NCI-H1930 (cell line): ENCODE results near the gene GJB6.

Experiments
- DNase-seq, 2 experiments: peaks; one replicate each; lab custom pipeline; 2025; lab: John Stamatoyannopoulos, UW

GJB6 gene

DNA sequence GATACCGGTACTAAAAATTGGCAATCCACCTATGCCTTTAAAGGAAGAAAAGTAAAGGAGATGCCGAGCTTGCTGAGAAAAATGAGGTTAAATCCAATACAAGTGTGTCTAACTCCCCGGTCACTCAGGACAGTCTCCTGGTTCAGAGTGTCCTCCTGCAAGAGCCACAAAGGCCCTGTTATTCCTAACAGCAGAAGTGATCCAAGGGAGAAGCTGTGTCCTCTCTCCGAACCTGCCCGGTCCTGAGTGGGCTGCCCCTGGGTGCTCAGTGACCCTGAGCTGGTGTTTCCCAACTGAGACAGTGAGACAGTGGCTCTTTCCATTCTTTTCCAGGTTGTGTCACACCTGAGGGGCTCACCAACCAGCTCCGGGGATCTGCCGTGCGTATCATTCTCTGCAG, 4.8 kb downstream of the GJB6 start:
- no peak for DNase-seq

DNA sequence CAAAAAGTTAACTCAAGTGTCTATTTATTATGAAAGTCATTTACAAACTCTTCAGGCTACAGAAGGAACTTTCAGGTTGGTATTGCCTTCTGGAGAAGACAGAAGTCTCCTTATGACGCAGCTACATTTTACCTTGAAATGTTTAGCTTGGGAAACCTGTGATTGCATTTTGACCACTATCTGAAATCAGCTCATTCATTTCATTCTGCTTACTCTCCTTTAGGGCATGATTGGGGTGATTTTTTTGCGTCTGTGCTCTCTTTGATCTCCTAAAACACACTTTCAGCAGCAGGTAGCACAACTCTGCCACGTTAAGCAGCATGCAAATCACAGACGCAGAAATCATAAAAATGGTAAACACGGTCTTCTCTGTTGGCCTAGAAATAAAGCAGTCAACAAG, 9.6 kb downstream of the GJB6 start:
- DNase-seq = no peak

DNA sequence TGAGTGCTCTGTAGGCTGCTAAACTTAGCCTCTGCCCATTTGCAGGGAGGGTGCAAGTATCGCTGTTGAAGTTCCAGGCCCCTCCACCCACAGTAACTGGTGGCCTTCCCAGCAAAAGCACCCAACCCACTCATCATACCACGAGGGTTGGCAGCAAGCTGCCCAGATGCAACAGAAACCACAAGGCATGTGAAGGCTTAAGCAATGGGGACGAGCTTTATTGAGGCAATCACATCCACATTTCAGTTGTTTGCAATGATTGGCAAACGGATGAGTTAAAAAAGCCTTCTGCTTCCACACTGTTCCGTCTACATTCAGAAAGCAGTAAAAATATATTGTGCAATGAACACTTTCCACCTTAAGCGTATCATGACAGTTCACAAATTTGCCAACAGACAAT, 10.3 kb downstream of the GJB6 start:
- DNase-seq = no peak

DNA sequence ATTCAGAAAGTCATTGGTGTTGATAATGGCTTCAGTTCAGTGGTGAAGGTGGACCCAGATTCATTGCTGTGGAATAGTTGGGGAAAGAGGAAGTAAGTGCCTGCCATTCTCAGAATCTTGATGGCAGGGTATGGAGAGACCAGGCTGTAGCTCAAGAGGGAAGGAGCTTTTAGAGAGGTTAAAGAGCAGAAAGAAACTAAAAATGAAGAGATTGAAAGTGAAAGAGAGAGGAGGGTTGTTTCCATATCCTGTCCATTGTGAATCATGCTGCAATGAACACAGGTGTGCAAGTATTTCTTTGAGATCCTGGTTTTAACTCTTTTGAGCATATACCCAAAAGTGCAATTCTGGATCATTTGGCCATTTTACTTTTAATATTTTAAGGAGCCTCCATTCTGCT, 12.5 kb downstream of the GJB6 start:
- no peak for DNase-seq

DNA sequence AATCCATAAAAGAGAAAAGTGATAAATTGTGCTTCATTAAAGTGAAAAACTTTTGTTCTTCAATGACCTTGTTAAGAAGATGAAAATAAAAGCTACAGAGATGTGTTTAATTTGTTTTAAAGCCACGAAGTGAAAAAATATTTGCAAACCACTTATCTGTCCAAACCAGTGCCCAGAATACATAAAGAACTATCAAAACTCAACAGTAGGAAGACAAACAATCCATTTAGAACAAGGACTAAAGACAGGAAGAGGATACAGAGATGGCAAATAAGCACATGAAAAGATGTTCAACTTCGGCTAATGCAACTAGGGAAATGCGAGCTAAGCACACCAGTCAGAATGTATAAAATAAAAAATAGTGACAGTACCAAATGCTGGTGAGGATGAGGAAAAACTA, 15.0 kb downstream of the GJB6 start:
- peak in 1 of 2 experiments; percentile 21 for DNase-seq

DNA sequence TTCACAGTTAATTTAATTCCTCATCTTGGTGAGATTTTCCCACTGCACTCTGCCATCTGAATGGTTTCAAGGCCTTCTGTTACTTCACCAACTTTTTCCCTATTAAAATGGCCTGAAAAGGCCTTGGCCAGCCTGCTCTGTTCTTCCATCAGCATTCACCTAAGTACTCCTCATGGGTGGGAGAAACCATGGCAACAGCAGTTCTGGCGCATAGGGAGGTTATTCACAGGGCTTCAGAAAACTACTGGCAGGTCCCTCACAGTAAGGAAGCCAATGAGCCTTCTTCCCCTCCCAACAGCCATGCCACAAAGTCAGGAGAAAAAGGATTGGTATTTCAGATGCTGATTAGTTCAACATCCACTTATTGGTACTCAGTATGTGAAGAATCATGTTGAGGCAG, 22.2 kb downstream of the GJB6 start:
- no peak for DNase-seq

DNA sequence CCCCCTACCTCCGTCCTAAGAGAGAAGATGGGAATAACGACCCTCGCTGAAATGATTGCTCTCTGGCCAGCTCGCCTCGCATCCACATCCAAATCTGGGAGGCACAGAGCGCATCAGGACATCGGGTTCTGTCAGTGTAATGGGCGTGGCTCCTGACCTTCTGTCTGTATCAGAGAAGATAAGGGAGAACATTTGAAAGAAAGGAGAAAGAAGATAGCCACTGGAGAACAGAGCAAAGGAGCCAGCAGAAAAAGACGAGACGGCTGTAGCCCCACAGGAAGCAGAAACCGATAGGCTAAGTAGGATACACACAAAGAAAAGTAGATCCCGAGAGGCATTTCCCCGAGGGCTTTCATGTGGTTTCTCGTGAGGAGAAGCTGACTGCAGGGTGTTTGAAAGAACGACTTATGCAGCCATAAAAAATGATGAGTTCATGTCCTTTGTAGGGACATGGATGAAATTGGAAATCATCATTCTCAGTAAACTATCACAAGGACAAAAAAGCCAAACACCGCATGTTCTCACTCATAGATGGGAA, 25.4 kb downstream of the GJB6 start:
- no peak for DNase-seq

DNA sequence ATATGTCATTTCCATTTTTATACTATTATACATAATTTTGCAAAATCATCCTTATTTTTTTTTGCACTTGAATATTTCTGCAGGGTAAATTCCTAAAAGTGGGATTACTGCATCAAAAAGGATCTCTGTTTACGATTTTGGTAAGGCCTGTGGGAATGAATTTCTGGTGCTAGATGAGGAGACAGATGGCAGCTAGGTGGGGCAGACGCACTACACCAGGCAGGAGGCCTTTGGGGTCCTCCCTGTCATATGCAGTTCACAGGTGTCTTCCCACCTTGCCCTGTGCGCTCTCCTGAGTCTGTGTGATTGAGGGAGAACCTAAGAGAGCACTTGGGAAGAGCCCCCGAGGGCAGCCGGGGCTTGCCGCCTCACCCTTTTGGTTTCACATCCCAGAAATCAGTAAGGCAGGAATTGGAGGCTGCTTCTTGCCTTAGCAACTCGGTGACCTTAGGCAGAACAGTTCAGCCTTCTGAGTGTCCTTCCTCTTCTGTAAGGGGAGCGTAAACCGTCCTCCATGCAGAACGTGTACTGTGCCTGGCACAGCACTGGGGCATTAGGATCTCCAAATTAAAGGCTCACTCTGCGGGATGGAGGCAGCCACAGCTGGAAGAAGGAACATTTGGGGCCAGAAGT, 25.9 kb downstream of the GJB6 start:
- no peak for DNase-seq

DNA sequence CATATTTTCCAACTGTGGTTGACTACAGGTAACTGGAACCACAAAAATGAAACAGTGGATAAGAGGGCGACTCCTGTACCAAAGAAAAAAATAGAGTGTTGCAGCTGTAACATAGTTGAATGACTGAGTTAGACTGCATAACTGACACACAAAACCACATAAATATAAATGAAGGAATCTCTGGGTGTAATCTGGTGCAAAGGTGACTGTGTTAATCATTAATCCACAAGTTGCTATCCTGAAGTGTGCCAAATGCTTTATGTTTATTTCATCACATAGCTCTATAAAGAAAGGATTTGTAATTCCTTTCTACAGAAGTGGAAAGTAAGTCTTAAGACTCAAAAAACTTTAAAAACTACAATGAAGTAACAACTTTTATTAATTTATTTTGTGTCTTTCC, 33.3 kb downstream of the GJB6 start:
- DNase-seq = no peak

DNA sequence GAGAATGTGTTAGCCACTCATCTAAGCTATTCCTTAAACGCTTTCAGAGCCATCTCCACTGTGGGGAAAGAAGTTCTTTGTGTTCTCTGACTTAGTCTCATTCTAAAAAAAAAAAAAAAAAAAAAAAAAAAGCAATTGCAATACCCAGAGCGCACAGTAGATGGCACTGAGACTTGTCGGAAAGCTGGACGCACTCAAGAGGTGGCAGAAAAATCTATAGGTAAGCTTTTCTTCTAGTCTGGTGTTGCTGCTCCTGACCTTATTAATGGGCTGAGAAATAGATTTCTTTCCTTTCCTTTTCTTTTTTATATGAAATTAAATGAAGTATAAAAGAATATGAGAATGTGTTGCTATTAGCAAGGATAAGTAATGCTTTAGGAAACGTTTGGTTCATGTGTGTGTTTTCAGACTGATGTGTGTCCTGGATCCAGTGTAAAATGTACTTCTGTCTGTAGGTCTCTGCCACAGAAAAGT, 34.7 kb downstream of the GJB6 start:
- peak; percentile 31 to 48 for DNase-seq

DNA sequence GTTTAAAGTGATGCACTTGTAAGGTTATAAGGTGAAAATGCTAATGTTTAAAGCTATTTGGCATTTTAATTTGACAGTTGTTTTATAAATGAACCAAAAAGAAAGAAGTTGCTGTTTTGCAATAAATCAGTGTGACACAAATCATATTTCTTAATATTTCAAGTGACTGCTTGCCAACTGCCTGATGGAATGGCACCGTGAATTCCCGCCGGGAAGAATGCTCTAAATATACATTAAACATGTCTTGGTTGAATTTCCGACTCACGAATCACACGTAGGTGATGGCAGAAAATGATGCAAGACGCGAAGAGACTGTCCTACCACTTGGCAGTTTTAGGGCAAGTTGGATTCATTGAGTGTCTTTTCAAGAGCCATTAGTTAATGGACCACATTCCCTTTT, 36.3 kb downstream of the GJB6 start:
- DNase-seq = no peak

DNA sequence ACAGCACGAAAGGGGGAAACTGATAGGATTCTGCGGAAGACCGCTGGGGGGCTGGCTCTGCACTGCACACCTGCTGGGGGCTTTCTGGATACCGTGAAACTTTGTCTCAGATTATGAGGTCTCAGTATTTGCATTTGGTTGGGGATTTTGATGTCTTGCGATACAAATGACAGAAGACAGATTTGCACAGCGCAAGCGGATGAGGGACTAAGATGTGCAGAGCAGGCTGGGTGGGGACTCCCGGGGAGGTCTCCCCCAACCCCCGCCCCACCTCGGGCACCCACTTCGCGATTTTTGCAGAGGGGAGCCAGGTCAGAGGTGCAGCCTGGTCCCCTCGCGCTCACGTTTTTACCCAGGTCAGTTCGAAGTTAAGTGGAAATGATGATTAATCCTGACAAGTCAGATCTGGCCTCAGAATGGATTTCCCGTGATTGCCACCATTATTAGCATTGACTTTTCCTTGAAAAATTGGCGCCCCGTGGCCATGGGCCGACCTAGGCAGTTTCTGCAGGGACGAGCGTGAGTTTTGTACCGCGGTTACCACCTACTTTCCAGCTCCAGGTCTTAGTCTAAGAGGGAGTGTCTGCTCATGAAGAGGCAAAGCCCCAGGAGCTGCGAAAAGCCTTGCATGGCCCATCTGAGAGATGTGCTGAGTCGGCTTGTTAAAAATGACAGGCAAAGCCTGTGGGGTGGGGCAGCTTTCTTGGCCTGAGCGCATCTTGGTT, 38.0 kb downstream of the GJB6 start:
- no peak for DNase-seq

DNA sequence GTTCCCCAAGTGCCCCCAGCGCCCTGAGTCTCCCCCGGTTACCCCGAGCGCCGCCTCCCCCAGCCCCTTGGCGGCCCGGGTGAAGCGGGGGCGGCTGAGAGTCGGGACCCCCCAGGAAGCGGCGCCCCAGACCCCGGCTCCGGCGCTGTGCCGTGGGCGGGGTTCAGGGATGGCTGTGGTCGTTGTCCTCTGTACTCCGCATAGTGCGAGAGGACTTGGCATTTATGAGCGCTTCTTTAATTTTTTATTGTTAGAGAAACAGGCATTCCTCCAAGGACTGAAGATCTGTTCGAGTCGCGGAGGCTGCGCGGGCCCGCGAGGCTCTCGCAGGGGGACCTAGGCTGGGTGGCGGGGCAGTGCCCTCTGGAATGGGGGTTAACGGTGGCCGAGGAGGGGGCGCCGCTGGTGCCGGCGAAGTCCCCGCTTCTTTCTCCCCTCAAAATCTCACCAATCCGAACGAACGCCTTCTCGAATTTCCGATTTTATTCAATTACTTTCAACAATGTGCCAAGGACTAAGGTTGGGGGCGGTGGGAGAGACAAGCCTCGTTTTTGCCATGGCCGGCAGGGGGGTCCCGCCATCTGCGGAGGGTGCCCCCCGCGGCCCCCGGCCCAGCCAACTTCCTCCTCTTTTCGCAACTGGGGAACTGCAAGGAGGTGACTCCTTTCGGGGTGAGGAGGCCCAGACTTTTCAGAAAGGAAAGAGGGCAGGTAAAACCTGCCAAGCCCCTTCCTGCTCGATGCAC, 38.8 kb downstream of the GJB6 start:
- DNase-seq = no peak

DNA sequence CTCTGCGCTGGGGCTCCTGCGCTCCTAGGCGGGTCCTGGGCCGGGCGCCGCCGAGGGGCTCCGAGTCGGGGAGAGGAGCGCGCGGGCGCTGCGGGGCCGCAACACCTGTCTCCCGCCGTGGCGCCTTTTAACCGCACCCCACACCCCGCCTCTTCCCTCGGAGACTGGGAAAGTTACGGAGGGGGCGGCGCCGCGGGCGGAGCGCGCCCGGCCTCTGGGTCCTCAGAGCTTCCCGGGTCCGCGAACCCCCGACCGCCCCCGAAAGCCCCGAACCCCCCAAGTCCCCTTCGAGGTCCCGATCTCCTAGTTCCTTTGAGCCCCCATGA, 39.3 kb downstream of the GJB6 start, which contains the start of gene GJB2:
Gene GJB2, minus strand, starts transcription at position 103 of the 326 bp plus-strand sequence. CDS start 3,357 bp downstream, outside the sequence.
- DNase-seq = no peak

DNA sequence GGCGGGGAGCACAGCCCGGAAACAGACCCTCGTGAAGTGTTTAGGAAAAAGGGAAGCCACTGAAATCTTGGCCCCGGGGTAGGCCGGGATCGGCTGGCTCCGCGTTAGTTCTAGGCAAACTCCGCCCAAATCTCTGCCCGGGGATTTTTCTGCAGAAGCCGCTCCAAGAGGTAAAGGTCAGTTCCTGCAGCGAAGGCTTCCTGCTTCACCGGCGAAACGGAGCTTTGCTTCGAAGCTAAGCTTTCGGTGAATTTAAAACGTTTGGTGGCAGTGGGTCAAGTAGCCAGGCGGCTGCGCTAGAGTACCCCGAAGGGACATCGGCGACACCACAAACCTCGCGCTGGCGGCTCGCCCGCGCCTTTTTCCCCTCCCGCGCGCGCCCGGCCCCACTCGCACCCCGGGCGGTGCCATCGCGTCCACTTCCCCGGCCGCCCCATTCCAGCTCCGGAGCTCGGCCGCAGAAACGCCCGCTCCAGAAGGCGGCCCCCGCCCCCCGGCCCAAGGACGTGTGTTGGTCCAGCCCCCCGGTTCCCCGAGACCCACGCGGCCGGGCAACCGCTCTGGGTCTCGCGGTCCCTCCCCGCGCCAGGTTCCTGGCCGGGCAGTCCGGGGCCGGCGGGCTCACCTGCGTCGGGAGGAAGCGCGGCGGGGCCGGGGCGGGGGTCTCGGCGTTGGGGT, 39.8 kb downstream of the GJB6 start:
- DNase-seq = no peak

DNA sequence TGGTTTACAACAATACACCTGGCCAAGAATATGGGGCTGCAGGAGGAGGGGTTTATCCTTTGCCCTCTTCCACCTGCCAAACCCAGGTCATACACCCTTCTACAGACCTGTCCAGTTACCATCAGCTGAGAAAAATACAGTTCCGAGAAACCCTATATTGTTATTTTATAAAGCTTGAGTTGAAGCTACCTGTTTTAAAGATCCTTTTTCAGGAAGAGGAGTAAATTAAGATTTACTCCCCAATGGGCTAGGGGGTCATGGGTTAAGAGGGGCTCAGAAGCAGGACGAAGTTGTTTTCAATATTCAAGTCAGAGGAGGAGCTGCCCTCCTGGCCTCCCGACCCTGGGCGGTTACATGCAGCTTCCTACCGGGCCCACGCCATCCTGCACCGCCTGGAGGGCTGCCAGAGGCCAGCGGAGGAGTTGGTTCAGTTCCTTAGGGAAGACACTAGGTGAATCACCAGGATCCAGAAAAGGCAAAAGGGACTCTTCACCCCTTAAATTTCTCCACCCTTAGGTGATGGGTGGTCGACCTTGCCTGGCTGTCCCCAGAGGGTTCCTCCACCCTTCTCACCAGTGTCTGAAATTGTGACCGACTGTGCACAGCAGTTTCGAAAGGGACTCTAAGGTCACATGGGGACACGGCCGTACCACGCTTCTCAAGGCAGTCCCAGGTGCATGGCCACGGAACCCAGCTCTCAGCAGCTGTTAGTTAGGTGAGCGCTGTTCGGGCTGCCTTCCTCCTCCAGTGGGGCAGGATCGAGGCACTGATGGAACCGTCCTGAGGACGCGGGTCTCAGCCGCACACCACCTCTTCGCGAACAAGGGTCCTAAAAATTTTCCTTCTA, 40.6 kb downstream of the GJB6 start:
- no peak for DNase-seq

DNA sequence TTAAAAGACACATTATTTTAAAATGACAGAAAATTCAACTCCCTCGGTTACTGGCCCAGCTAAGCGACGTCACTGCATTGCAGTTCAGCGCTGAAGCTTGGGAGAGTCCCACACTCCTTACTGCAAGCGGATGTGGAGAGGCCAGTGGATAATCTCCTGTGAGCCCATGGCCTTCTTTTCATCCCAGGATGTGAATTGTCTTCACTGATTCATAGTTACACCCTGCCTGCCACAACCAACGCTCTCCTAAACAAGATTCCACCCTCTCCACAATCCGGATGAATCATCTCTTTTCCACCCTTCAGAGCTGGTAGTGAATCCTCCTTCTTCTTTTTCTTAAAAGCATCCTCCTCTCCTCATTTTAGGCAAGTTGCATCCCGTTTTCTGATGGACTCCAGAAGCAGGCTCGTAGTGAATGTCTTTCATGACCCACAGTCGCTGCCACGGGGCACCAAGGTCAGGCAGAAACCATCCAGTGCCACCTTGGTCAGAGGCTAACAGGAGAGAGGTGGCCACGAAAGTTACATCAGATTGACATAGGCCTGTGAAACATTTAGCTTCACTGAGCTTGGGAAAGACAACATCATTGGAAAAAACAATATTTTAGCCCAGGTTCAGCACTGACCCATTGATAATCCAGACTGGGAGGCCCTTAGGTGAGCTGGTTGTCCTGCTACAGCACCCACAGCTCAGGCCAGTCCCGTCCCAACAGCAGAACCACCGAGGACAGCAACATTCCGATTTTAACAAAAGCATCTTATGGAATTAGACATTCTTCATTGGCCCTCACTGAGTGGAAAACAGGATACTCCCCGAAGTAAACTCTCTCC, 41.4 kb downstream of the GJB6 start:
- no peak for DNase-seq

DNA sequence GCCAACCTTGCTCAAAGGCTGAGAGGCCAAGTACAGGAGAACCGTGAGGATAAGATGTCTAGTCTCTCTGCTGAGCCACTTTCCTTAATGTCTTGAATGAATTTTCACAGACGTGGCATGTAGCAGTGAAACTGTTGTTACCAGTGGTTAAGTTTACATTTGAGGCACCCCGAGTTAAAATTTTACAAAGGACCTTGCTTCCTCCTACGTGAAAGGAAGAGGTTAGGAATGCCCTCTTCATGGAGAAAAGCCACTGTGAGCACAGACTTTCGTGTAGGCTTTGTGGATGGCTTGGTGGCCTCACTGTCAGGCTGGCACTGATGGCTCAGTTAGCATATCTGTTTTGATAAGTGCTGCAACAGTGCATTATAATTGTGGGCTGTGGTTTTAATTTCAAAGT, 42.0 kb downstream of the GJB6 start:
- DNase-seq = no peak

DNA sequence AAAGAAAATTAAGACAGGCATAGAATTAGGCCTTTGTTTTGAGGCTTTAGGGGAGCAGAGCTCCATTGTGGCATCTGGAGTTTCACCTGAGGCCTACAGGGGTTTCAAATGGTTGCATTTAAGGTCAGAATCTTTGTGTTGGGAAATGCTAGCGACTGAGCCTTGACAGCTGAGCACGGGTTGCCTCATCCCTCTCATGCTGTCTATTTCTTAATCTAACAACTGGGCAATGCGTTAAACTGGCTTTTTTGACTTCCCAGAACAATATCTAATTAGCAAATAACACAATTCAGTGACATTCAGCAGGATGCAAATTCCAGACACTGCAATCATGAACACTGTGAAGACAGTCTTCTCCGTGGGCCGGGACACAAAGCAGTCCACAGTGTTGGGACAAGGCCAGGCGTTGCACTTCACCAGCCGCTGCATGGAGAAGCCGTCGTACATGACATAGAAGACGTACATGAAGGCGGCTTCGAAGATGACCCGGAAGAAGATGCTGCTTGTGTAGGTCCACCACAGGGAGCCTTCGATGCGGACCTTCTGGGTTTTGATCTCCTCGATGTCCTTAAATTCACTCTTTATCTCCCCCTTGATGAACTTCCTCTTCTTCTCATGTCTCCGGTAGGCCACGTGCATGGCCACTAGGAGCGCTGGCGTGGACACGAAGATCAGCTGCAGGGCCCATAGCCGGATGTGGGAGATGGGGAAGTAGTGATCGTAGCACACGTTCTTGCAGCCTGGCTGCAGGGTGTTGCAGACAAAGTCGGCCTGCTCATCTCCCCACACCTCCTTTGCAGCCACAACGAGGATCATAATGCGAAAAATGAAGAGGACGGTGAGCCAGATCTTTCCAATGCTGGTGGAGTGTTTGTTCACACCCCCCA, 43.2 kb downstream of the GJB6 start:
- DNase-seq = no peak
